K562 (cell line): ENCODE measurements around the gene COQ4. TPM values are rescaled to one million over a fixed set of nuclear protein-coding genes. Genes with fewer than 3 reads are reported as not detected.
A peak's percentile ranks its signal among the peaks of the same experiment; 100 is the strongest.

Source experiments
- AFF1 ChIP-seq, 2 experiments: fragments of 450-650 bp; IDR thresholded peaks; 2 replicates each; pipeline ENCODE4 v1.6.1; 2018; ENCODE audit warnings: mild to moderate bottlenecking in 2 of 2, low read depth in 1 of 2; ENCODE audit not compliant: partially characterized antibody in 2 of 2
- ATF6 ChIP-seq: sonication (generic); formaldehyde crosslinking; IDR thresholded peaks from 2 replicates; pipeline ENCODE4 v1.4.0; 2020; ENCODE audit warnings: mild to moderate bottlenecking, missing genetic modification reagents
- ATF7 ChIP-seq: fragments of 450-650 bp; IDR thresholded peaks from 2 replicates; pipeline ENCODE4 v1.7.1; 2014; ENCODE audit warnings: mild to moderate bottlenecking, moderate library complexity
- CHAMP1 ChIP-seq: fragments of 450-650 bp; IDR thresholded peaks from 2 replicates; pipeline ENCODE4 v1.6.1; 2016; ENCODE audit warnings: mild to moderate bottlenecking
- CUX1 ChIP-seq: fragments of 200-800 bp; sonication (Bioruptor generic); IDR thresholded peaks from 2 replicates; pipeline ENCODE4 v1.6.1; 2016; ENCODE audit warnings: missing genetic modification characterization, missing compliant biosample characterization
- HDAC1 ChIP-seq, 2 experiments: fragments of 450-650 bp; IDR thresholded peaks; 2 replicates each; pipeline ENCODE4 v1.6.1; 2016 to 2017; ENCODE audit warnings: inconsistent platforms in 1 of 2, mild to moderate bottlenecking in 1 of 2, moderate library complexity in 1 of 2
- JUN ChIP-seq, 2 experiments: sonication (generic) in 1 of 2; formaldehyde crosslinking in 1 of 2; IDR thresholded peaks; 2 replicates each; pipeline versions ENCODE4 v1.6.1 to v1.8.0; 2012 to 2022; ENCODE audit warnings: borderline replicate concordance in 2 of 2, mild to moderate bottlenecking in 2 of 2, improper control_type of control experiment in 1 of 2, low read depth in 1 of 2, low read length in 1 of 2, missing genetic modification reagents in 1 of 2
- MEF2A ChIP-seq: IDR thresholded peaks from 2 replicates; pipeline ENCODE4 v1.6.1; 2011; ENCODE audit warnings: low read depth, mild to moderate bottlenecking, low read length, moderate library complexity; ENCODE audit not compliant: control insufficient read depth
- NCOR1 ChIP-seq: fragments of 450-650 bp; IDR thresholded peaks from 2 replicates; pipeline ENCODE4 v1.6.1; 2016; ENCODE audit warnings: mild to moderate bottlenecking, moderate library complexity
- SPI1 ChIP-seq: IDR thresholded peaks from 2 replicates; pipeline ENCODE4 v1.6.1; 2011; ENCODE audit warnings: low read depth, low read length, control low read depth, borderline replicate concordance
- TCF3 ChIP-seq: sonication (generic); formaldehyde crosslinking; IDR thresholded peaks from 2 replicates; pipeline ENCODE4 v1.4.0; 2020; ENCODE audit warnings: mild to moderate bottlenecking, missing genetic modification reagents
- TEAD2 ChIP-seq: fragments of 450-650 bp; IDR thresholded peaks from 2 replicates; pipeline ENCODE4 v1.6.1; 2016; ENCODE audit warnings: missing genetic modification characterization, control low read depth, missing compliant biosample characterization
- U2AF1 ChIP-seq: fragments of 200-400 bp; formaldehyde crosslinking; optimal IDR thresholded peaks from 2 replicates; pipeline ENCODE3; 2017; ENCODE audit warnings: mild to moderate bottlenecking, low read depth, low read length, moderate library complexity
- polyA plus RNA-seq, 8 experiments: library from polyadenylated mRNA; depleted of rRNA in 4 of 8; stranded (reverse) in 5 of 8; unstranded in 3 of 8; fragments of >200 nt; fragmentation: Nextera tagmentation in 2 of 8; fragmentation: Illumina TruSeq in 1 of 8; extraction: Ambion mirVana in 2 of 8; extraction: Trizol in 1 of 8; gene quantifications; 2 replicates each; pipeline versions ENCODE4 v1.2.1 to v1.2.3, GENCODE V29; 2011 to 2014; ENCODE audit warnings: inconsistent platforms in 1 of 8, missing spikeins in 1 of 8
- total RNA-seq, 7 experiments: library from RNA; depleted of rRNA in 6 of 7; stranded (reverse); fragments of >200 nt in 6 of 7; fragmentation: Illumina TruSeq in 2 of 7; extraction: Trizol in 2 of 7; gene quantifications; 2 replicates each; pipeline versions ENCODE4 v1.2.1 to v1.2.3, GENCODE V29; 2011 to 2021; ENCODE audit warnings: low replicate concordance in 1 of 7

COQ4 gene
- total and polyA plus RNA-seq, 9 of the 15 experiments (the other 6 are each of a cell fraction or from before 2014, with no cell fraction given) = 9.1 to 135 (median 67.2) TPM

- TF ChIP-seq ATF7 = no peak
- no peak for TF ChIP-seq CHAMP1
- no peak for TF ChIP-seq TEAD2
- no peak for TF ChIP-seq MEF2A
- 0 out of 2 replicates have a peak, but pooled peaks have one; percentile 17 for TF ChIP-seq NCOR1
- peak in 1 of 2 experiments; percentile 56; a peak in 1 of 4 replicates for TF ChIP-seq HDAC1 (IDR thresholded peaks at IDR 0.05)
- no peak for TF ChIP-seq ATF6 (CRISPR knock-in tag)
- TF ChIP-seq SPI1 = no peak
- no peak for TF ChIP-seq JUN (IDR thresholded peaks at IDR 0.05; ENCODE audit: borderline replicate concordance, low read depth, low read length)
- no peak for TF ChIP-seq JUN (CRISPR knock-in tag; IDR thresholded peaks at IDR 0.05; ENCODE audit: borderline replicate concordance)
- no peak for TF ChIP-seq CUX1 (CRISPR knock-in tag)
- no peak for TF ChIP-seq AFF1 (IDR thresholded peaks at IDR 0.05; ENCODE audit: low read depth in 1 of 2, partially characterized antibody in 2 of 2)
- TF ChIP-seq TCF3 = peak; percentile 36
- no peak for TF ChIP-seq U2AF1
Measured at GRCh38 chr9:128372188-128372641, 49.6 kb downstream of the COQ4 start (continued).
